Small intestine (tissue), 7 donors: ENCODE measurements around the gene LRIG2. TPM values are rescaled to one million over a fixed set of nuclear protein-coding genes. Genes with fewer than 3 reads are reported as not detected.
"Not testable (repeated sequence)": the region's sequence is repeated elsewhere in the genome, so short reads cannot be mapped to it uniquely, and the experiment has no call there.

Experiments
- DNase-seq, 2 donors: peaks; one replicate each; pipeline versions ENCODE4 v3.0.0 to v3.0.0-alpha.2; 2013
- FAIRE-seq: peaks from 2 replicates; lab custom pipeline; 2012; peaks lifted over from hg19 to GRCh38; lab: Jason Lieb, UNC
- H3K27ac ChIP-seq, 3 donors: one replicate each; pipeline ENCODE4 v1.5.1; 2013; ENCODE audit warnings: low read length in 2 of 3, mild to moderate bottlenecking in 2 of 3, control low read depth in 1 of 3, inconsistent platforms in 1 of 3, low read depth in 1 of 3, moderate library complexity in 1 of 3
- H3K27me3 ChIP-seq, 3 donors: one replicate each; pipeline ENCODE4 v1.6.1; 2013; ENCODE audit warnings: low read length in 3 of 3, inconsistent platforms in 1 of 3; ENCODE audit not compliant: control insufficient read depth in 3 of 3, insufficient read depth in 3 of 3
- H3K36me3 ChIP-seq, 3 donors: one replicate each; pipeline ENCODE4 v1.6.1; 2013; ENCODE audit warnings: low read length in 3 of 3, inconsistent platforms in 1 of 3, low read depth in 1 of 3, mild to moderate bottlenecking in 1 of 3, moderate library complexity in 1 of 3; ENCODE audit not compliant: control insufficient read depth in 3 of 3, insufficient read depth in 2 of 3
- H3K4me1 ChIP-seq, 3 donors: one replicate each; pipeline ENCODE4 v1.6.1; 2013; ENCODE audit warnings: low read length in 2 of 3, inconsistent platforms in 1 of 3, low read depth in 1 of 3, mild to moderate bottlenecking in 1 of 3, moderate library complexity in 1 of 3; ENCODE audit not compliant: control insufficient read depth in 3 of 3, insufficient read depth in 2 of 3
- H3K4me3 ChIP-seq, 3 donors: one replicate each; pipeline ENCODE4 v1.5.1; 2013; ENCODE audit warnings: low read length in 3 of 3, control low read depth in 1 of 3, inconsistent platforms in 1 of 3, low read depth in 1 of 3, mild to moderate bottlenecking in 1 of 3, moderate library complexity in 1 of 3
- H3K9me3 ChIP-seq, 2 donors: one replicate each; pipeline ENCODE4 v1.6.1; 2013; ENCODE audit warnings: low read depth in 1 of 2, low read length in 1 of 2; ENCODE audit not compliant: control insufficient read depth in 2 of 2, insufficient read depth in 1 of 2
- WGBS, 3 donors: extraction: QIAGEN DNeasy Blood & Tissue Kit; methylation state at CpG; one replicate each; pipeline ENCODE4 v1.1.7; 2013; 5-methylcytosine and 5-hydroxymethylcytosine counted together
- polyA plus RNA-seq, 4 donors: library from polyadenylated mRNA; stranded (reverse) in 3 of 4; unstranded in 1 of 4; fragments of 200-250 nt in 3 of 4; fragments of 120-200 nt in 1 of 4; gene quantifications; one replicate each; pipeline versions ENCODE4 v1.2.1 to v1.2.3, GENCODE V29; 2013
- donor health status: healthy with polysubstance abuse.
- donor health status: control.
- donor health status: control.
- donor health status: Bipolar disorder and iron deficiency.
- donor health status: healthy.

LRIG2 gene
- polyA plus RNA-seq, 4 donors, result 2.4 to 12.3 (median 3.8) TPM

GRCh38 chr1:113147826-113148225 lies 74.8 kb downstream of the LRIG2 start:
- WGBS, 3 donors, result 71 to 75% (median 74%) methylated on average over 4 of the region's 4 CpGs
- no peak for DNase-seq
- Histone ChIP-seq H3K4me1 (peaks cover 0 to 16% (median 2%) of the 10 kb centered on the region in 3 donors), H3K27me3 (no peaks in the 10 kb centered on the region), H3K4me3 (no peak overlapping the region), H3K36me3 (no peaks in the 10 kb centered on the region), H3K9me3 (no peaks in the 10 kb centered on the region), H3K27ac (no peak overlapping the region)
- FAIRE-seq, result no peak

- not testable (repeated sequence) for H3K27ac ChIP-seq, H3K4me3 ChIP-seq, H3K9me3 ChIP-seq, DNase-seq, H3K36me3 ChIP-seq, FAIRE-seq, H3K27me3 ChIP-seq
- 87 to 94% (median 89%) methylated on average over 4 of the region's 4 CpGs for WGBS, 3 donors
- H3K4me1 ChIP-seq, result peaks cover 0 to 19% (median 2%) of the 10 kb centered on the region in 3 donors
These were observed 77.5 kb downstream of the LRIG2 start for GRCh38 chr1:113150494-113150893.

- DNase-seq (peak; percentile 80 to 82), FAIRE-seq (no peak)
These were observed 80.3 kb downstream of the LRIG2 start for GRCh38 chr1:113153116-113153803.

GRCh38 chr1:113156368-113156767 lies 83.4 kb downstream of the LRIG2 start:
- DNase-seq (no peak), FAIRE-seq (no peak)
- 86 to 90% (median 87%) methylated on average over 1 of the region's 1 CpG for WGBS, 3 donors
- H3K4me1 ChIP-seq, result peaks cover 0 to 4% (median 0%) of the 10 kb centered on the region in 3 donors
- H3K9me3 ChIP-seq, result peaks cover 0 to 23% of the 10 kb centered on the region in 2 donors
- H3K27me3 ChIP-seq, result no peaks in the 10 kb centered on the region
- no peak overlapping the region for H3K27ac ChIP-seq
- no peaks in the 10 kb centered on the region for H3K36me3 ChIP-seq
- no peak overlapping the region for H3K4me3 ChIP-seq

More at GRCh38 chr1:113153116-113153803, 80.3 kb downstream of the LRIG2 start:
- WGBS, 3 donors, result 77 to 80% (median 78%) methylated on average over 5 of the region's 5 CpGs
- peaks cover 0 to 4% (median 0%) of the 10 kb centered on the region in 3 donors for H3K4me1 ChIP-seq
- H3K27me3 ChIP-seq, result no peaks in the 10 kb centered on the region
- no peak overlapping the region for H3K27ac ChIP-seq
- H3K9me3 ChIP-seq, result peaks cover 0 to 18% of the 10 kb centered on the region in 2 donors
- no peaks in the 10 kb centered on the region for H3K36me3 ChIP-seq
- no peak overlapping the region for H3K4me3 ChIP-seq

- H3K27me3 ChIP-seq, FAIRE-seq, H3K4me1 ChIP-seq, H3K4me3 ChIP-seq, DNase-seq, H3K36me3 ChIP-seq, H3K27ac ChIP-seq: not testable (repeated sequence)
- H3K9me3 ChIP-seq, result peaks cover 0 to 23% of the 10 kb centered on the region in 2 donors
- 81 to 85% (median 82%) methylated on average over 6 of the region's 6 CpGs for WGBS, 3 donors
These were observed 85.7 kb downstream of the LRIG2 start for GRCh38 chr1:113158743-113159142.

- peaks cover 0 to 7% of the 10 kb centered on the region in 2 donors for H3K9me3 ChIP-seq
- FAIRE-seq (no peak), DNase-seq (no peak)
- H3K27ac ChIP-seq, result no peak overlapping the region
- H3K36me3 ChIP-seq, result no peaks in the 10 kb centered on the region
- no peak overlapping the region for H3K4me3 ChIP-seq
- no peaks in the 10 kb centered on the region for H3K4me1 ChIP-seq
- no peaks in the 10 kb centered on the region for H3K27me3 ChIP-seq
- WGBS, 3 donors, result 61 to 84% (median 76%) methylated on average over 5 of the region's 5 CpGs
These were observed 93.5 kb downstream of the LRIG2 start for GRCh38 chr1:113166473-113166872.

GRCh38 chr1:113168946-113169345 lies 95.9 kb downstream of the LRIG2 start:
- no peak overlapping the region for H3K27ac ChIP-seq
- H3K36me3 ChIP-seq, result no peaks in the 10 kb centered on the region
- no peaks in the 10 kb centered on the region for H3K27me3 ChIP-seq
- H3K4me3 ChIP-seq, result no peak overlapping the region
- H3K4me1 ChIP-seq, result no peaks in the 10 kb centered on the region
- DNase-seq, result no peak
- no peak for FAIRE-seq
- 75 to 81% (median 80%) methylated on average over 10 of the region's 10 CpGs for WGBS, 3 donors
- peaks cover 0 to 18% of the 10 kb centered on the region in 2 donors for H3K9me3 ChIP-seq

GRCh38 chr1:113169591-113169990 lies 96.6 kb downstream of the LRIG2 start:
- WGBS, 3 donors, result 81 to 90% (median 85%) methylated on average over 5 of the region's 5 CpGs
- no peak for FAIRE-seq
- no peak overlapping the region for H3K27ac ChIP-seq

More at GRCh38 chr1:113169591-113169990, 96.6 kb downstream of the LRIG2 start:
- no peak for DNase-seq
- Histone ChIP-seq H3K36me3 (no peaks in the 10 kb centered on the region), H3K9me3 (peaks cover 0 to 18% of the 10 kb centered on the region in 2 donors), H3K4me3 (no peak overlapping the region), H3K4me1 (no peaks in the 10 kb centered on the region), H3K27me3 (no peaks in the 10 kb centered on the region)
